Mucosa of gallbladder (tissue), 1 donor: Measurements from ENCODE around the gene ELOVL6. TPM values are rescaled to one million over a fixed set of nuclear protein-coding genes. Genes with fewer than 3 reads are reported as not detected.
"Not testable (repeated sequence)": the region's sequence is repeated elsewhere in the genome, so short reads cannot be mapped to it uniquely, and the experiment has no call there.

Experiments used
- DNase-seq: peaks from one replicate; pipeline ENCODE4 v3.0.0-alpha.2; 2020; ENCODE audit warnings: low spot score
- total RNA-seq: library from RNA; stranded (reverse); gene quantifications from one replicate; pipeline ENCODE4 v1.2.1, GENCODE V29; 2021
- donor health status: DM: no; HTN: no; CAD: no.

ELOVL6 gene
- total RNA-seq, 1 donor from 2014 or later: 43.1 TPM

DNA sequence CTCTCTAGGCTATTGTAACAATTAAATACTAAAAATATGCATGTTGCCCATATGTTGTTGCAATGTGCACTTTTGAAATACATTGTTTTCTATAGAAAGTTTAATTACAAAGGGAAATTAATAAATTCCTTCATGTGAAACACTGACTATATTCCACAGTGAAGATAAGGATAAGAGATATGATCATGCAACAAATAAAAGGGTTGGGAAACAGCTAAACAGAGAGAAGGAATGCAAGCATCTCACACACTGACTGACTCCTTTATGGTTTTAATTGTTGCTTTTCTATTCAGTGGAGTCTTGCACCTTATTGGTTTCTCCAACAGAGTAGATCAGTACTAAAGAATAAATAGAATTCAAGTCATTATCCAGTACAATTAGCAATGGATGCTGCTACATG, 37.8 kb downstream of the ELOVL6 start:
- no peak for DNase-seq

DNA sequence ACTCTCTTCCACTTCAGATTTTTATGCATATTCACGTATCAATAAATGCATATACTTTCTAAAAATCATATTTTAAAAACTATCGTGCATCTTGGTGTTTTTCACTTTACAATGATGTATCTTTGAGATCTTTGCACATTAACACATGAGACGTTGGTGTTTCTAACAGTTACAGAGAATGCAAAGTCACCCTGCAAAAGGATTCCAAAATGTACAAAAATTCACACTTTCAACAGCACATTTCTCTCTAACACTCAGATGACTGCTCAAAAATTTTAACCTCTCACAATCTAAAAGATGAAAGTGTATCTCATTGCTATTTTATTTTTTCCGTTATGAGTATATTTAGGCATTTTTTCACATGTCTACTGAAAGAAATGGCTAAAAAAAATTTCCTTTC, 38.9 kb downstream of the ELOVL6 start:
- DNase-seq: no peak

DNA sequence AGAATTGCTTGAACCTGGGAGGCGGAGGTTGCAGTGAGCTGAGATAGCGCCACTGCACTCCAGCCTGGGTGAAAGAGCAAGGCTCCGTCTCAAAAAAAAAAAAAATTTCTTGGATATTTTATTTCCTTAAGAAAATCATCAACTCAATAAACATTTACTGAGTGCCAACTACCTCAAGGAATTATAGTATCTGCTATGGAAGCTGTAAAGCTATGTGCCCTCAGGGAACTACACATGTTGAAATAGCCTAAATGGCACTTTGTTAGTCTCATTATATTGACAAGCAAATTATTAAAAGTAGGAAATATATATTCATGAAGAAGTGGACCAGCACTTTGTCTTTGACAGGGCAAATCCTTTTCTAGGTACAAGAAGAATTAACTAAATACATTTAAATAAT, 40.8 kb downstream of the ELOVL6 start:
- no peak for DNase-seq

DNA sequence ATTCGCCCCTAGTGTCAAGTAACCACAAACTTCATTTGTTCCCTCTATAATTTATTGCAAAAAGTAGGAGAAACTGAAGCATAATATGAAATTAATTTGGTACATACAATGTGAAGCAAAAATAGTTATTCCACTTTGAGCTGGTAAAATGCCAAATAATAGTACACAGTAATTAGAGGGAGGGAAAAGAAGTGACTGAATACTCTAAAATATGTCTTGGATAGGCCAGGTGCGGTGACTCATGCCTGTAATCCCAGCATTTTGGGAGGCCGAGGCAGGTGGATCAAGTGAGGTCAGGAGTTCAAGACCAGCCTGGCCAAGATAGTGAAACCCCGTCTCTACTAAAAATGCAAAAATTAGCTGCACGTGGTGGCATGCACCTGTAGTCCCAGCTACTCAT, 41.2 kb downstream of the ELOVL6 start:
- DNase-seq: not testable (repeated sequence)

DNA sequence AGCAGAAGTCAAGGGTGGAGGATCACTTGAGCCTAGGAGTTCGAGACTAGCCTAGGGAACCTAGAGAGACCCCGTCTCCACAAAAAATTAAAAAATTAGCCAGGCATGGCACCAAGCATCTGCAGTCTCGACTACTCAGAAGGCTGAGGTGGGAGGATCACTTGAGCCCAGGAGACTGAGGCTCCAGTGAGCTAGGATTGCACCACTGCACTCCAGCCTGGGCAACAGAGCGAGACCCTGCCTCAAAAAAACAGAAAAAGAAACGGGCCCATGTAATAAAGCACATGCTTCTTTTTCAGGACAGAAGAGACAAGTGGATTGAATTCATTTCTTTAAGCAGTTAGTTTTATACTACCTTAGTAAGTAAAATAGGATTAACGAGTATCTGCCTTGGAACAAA, 42.0 kb downstream of the ELOVL6 start:
- no peak for DNase-seq

DNA sequence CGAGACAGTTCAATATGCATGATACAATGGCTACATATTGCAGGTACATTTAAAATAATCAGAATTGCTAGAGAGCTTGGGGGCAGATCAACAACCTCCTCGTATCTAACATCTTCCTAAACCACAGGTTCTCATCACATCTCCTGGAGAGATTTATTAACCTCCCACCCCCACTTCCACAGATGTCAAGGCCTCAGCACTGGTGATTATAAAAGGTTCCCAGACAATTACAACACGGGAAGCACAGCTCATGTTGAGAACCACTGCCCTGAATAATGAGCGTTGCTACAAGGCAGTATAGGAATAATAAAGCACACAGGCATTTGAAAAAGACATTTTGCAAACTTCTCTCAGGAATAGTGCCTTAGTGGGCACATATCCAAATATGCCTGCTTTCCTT, 42.8 kb downstream of the ELOVL6 start:
- no peak for DNase-seq

DNA sequence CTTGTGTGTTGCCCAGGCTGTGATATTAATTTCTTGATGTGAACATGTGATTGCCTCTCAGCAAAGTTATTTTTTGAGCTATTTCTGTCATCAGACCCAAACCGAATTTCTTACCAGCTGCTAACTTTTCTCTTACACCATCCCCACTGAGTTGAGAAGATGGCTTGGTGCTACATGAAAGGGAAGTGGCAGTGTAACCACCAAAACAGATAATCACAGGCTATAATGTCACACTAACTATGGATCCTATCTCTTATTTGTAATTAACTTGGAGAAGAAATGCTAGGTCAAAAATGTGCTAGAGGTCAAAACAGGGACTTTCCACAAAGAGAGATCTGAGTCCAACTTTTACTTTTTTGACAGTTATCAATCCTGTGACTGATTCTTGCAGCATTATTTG, 43.8 kb downstream of the ELOVL6 start:
- DNase-seq: no peak

DNA sequence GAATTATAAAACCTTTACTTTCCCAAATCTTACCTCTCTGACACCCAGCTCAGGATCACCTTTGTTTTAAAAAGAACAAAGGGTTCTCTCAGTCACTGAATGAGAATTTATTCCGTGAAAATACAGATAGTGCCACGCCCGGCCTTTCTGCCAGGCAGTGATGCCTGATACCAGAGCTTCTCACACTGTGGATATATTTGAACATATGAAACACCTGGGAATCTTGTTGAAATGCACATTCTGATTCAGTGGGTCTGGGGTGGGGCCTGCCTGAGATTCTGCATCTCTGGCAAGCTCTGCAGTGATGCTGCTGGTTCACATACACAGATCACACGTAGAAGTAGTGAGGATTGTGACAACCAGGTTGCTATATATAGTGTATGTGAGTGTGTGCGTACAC, 46.0 kb downstream of the ELOVL6 start:
- no peak for DNase-seq

DNA sequence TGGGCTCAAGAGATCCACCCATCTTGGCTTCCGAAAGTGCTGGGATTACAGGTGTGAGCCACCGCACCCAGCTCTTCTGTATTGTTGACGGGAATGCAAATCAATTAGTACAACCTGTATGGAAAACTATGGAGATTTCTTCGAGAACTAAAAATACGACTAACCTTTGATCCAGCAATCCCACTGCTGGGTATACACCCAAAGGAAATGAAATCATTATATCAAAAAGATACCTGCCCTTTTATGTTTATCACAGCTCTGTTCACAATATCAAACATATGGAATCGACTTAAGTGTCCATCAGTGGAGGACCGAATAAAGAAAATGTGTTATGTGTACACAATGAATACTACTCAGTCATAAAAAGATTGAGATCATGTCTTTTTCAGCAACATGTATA, 49.3 kb downstream of the ELOVL6 start:
- no peak for DNase-seq

DNA sequence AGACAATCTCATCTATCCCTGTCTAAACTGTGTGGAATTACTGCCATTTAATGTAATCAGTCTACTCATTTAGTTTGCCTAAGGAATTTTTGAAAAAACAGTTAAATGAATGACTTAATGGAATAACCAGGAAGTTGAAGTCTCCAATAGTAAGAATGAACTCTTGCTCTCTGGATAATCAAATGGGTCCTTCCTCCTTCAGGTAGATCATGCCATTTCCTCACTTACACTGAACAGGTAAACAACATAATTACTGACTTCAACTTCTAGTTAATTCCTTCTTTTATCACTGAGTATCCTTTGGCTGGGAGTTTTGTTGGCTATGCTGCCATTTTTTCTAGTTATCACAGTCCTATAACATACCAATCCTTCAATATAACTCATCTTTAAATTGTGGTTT, 56.0 kb downstream of the ELOVL6 start:
- DNase-seq: no peak

DNA sequence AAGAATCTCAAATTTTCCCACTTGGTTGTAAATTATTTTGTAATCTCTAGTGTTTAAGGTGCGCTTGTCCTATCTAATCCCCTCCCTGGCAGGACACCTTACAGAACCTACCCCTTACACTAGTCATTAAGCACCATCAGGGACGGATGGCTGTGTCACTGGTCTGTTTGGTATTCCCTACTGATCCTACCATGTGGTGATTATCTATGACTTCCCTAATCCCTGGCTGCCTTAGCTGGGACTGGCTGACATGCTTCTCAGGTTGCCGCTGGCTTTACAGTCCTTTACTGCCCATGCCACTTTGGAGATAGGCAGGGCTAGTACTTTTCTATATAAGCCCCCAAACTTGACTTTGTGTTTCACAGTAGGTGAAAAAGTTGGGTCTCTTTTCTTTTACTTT, 58.6 kb downstream of the ELOVL6 start:
- DNase-seq: no peak

DNA sequence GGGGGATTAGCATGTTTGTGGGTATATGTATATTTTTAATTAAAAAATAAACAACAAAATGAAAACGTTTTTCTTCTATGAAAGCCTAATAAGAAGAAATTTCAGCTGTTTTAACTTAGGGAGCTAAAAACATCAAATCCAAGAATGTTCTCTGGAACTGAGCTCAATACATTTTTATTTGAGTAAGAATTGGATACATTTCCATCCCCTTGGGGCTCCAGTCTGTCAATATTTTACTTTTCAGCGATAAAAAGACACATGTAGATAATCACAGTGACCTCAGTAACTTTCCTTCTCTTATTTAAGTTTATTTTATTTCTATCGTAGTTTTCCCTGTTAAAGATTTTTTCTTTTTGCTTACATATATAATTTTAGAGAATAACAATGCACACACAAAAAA, 59.3 kb downstream of the ELOVL6 start:
- DNase-seq: no peak

DNA sequence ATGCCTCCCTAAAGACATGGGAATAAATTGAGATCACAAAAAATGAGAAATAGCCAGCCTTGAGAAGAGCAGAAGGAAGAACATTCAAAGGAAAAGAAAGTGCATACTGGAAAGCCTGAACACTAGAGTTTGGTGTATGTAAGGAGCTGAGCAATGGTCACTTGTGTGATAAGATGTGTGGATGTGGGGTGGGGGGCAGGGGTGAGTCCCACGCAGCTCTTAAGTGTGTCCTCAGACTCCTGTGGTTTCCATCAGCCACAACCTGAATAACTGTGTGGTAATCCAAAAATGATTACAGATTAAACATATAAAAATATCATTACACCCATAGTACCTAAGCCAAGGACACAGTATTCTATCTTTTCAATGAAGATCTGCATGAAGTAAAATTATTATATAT, 59.9 kb downstream of the ELOVL6 start:
- no peak for DNase-seq

DNA sequence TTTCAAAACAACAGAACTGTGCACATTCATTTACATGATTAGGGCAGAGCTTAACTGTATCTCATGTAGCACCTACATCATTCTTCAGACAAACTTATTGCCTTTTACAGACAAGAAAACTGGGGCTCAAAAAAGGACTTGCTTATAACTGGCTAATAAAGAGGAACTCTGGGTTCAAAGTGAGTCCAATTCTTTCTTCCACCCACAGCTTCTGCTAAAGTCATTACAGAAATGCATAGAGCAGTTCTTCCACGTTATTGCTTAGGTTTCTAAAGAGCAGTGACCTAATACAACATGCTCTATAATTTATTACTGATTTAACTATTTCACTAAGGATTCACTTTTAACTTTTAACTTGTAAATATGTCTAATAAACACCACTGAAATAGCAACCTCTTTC, 60.6 kb downstream of the ELOVL6 start:
- DNase-seq: no peak

DNA sequence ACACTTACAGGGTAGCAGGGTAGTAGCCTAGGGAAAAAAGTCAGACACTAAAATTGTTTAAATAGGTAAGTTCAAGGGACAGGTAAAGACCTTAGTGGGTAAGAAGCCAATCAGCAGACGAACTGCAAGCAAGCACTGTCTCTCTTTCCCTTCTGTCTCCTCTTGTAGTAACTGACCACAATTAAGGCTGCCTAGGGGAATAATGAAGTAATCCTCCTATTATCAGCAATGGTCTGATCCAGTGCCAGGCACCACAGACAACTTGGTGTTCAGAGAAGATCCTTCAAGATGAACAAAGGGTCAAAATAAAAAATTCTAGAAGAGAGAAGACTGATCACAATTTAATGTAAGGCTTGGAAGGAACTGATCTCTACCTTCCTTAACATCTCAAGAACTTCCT, 62.9 kb downstream of the ELOVL6 start:
- no peak for DNase-seq

DNA sequence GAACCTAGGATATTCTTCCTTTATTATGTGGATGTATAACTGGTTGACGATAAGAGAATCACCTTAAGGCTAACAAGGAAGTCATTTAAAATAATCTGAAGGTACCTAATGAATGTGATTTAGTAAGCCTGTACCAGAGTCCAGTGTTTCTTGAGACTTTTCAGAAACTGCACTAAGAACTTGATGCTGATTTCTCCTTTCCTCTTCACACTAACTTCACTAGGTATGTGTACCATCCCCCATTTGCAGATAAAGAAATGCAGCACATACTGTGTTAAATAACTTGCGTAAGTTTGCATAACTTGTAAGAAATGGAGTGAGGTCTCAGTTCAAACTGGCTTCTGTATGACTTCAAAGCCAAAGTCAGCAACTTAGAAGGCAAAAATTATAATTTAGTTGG, 63.3 kb downstream of the ELOVL6 start:
- DNase-seq: no peak

DNA sequence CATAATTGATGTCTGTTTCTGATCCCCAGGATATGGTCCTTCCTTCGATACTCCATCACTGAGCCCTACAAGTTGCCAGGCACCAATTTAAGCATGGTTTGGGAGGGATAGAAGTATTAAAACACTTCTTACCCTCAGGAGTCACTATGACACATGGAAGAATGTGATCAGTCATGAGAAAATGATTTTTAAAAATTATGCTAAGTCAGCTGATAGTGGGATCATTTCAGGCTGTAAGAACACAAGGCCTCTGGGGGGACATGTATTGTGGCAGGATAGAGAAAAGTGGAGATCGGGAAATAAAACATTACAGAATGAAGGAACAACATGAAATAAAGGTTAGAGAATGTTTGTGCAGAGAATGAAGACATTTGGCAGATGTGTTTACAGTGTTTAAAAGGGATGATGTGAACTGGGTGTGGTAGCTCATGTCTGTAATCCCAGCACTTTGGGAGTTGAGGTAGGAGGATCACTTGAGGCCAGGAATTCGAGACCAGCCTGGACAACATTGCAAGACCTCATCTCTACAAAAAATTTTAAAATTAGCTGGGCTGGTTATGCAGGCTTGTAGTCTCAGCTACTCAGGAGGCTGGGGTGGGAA, 64.0 kb downstream of the ELOVL6 start:
- no peak for DNase-seq

DNA sequence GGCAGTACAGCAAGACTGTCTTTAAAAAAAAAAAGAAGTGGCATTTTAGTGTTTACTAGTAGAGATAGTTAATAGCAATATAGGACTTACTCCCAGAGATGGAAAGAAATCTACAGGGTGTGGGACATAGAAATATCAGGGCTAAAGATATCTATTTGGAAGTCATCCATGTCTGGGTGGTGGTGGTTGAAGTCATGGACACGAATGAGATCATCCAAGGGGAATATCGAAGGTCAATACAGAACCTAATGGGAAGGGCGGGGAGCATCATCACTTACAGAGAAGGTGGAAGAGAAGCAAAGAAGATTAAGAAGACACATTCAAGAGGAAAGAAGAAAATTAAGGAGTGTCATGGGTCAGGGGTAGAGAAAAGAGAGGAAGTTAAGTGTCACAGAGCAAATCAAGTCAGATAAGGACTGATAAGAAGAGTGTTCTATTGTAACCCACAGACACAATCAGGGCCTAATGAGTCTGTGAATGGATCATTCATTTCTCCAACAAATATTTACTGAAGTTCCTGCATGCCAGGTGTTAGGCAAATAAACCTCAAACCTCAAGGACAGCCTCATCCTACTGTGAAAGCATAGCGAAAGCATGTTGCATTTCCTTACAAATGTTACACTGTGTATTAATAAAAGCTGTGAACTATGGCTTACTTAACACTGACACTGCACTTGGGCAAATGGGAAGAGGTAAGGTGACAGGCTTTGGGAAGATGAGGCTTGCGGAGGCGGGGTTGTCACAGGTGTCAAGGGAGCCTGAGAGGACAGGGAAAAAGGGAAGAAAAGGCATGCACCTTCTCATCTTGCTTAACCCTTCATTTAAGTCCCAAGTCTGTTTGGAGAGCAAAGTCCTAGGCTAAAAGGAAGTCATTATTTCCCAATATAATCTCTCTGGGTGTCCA, 65.3 kb downstream of the ELOVL6 start:
- peak; percentile 19 for DNase-seq

DNA sequence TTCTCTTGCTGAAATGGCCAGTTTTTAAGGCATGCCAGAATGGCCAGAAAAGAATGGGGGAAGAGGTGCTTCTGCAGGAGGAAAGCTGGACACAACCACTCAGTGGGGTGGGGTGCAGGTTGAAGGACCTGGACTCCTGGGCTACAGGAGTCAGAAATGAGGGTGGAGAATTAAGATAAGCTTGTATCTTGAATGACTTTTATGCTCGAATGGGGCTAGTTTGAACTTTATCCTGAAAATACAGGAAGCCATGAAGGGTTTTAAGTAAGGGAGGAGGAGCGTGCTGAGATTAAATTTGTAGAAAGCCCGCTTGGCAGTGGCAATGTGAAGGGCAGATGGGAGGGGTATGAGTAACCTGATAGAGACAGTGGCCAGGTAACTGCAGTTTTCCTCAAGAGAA, 66.5 kb downstream of the ELOVL6 start:
- DNase-seq: no peak

DNA sequence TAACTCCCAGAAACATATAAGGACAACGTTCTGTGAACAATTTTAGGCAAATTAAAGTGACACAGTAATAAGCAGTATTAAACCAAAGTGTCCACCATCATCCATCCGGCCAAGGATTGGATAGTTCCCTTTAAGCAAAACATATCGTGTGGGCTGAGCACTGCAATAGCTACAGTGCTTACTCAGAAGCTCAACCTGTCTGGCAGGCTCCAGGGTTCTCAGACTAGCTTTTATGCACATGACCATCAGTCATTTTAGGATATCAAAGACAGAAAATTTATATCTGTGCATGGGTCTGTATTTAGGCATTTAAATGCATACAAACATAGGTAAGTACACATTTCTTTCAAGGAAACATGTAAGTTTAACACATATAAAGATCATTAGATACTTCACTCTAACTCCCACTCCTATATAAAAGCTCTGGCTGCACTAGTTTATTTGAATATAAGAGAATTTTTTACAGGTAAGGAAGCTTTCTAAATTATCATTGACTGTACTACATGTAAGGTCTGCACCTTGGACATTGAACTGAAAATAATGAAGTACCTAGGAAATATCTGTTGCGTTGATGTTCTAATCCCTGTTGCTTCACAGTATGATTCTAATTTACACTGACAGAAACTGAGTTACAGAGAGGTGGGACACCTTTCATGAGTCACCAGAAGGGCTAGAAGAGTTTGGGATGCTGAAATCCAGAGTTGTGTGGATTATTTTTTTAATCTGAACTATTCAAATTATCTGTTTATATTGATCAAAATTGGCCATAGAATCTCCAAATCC, 67.6 kb downstream of the ELOVL6 start:
- no peak for DNase-seq

DNA sequence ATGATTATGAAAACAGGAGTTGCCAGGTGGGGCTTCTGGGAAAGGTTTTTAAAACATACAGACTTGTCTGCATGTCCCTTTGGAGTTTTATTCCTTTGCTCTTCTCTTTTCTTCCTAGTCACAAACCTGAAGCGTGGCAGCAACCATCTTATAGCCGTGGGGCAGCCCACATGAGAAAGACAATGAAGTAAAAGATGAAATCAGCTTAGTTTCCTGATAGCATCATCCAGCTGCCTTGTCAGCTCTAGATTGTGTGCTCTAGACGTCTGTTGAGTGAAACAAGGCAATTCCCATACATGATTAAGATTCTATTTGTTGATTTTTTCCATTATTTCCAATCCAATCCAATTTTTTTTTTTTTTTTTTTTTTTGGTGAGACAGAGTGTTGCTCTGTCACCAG, 68.9 kb downstream of the ELOVL6 start:
- DNase-seq: no peak

DNA sequence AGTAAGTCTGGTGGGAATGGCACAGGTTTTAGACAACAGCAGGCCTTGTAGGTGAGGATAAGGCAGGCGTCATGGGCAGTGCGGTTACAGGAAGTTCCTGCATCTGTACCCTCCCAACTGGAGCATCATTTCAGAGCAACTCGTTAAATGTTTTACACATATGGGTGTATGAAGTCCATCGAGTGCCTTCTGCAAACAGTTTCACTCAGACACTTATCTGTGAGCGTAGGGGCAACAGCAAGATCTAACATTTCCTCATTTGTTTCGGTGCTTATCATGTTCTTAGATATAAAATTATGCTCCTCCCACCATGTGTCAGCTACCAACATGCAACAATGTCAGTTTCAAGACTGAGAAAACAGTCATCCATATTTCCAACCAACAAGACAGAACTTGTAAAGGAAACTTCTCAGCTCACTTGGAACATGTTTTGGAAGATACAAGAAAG, 69.9 kb downstream of the ELOVL6 start:
- no peak for DNase-seq

DNA sequence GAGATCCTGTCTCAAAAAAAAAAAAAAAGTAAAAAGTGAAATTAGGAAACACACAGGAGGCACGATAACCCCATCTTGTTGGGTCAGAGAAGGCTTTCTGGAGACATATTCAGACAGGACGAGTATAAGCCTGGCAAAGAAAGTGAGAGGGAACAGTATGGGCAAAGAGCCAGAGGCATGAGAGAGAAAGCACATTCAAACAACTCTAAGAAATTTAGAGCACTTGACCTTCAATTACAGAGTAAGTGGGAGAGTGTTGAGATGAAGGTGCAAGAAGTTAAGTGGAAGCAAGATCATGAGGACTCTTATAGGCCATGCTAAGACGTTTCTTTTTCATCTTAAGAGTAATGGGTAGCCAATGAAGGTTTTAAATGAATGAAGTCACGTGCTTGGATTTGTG, 70.4 kb downstream of the ELOVL6 start:
- no peak for DNase-seq
